Left colon (tissue), 2 donors: ENCODE results near the gene OR4D11. TPM values are rescaled to one million over a fixed set of nuclear protein-coding genes. Genes with fewer than 3 reads are reported as not detected.
"Not testable (repeated sequence)": the region's sequence is repeated elsewhere in the genome, so short reads cannot be mapped to it uniquely, and the experiment has no call there.

Source experiments
- ATAC-seq: fragments of 200-7000 bp; cut with Tn5 transposase; one replicate; pipeline ENCODE4 v1.9.1; 2020; ENCODE audit warnings: mild to moderate bottlenecking, moderate library complexity
- DNase-seq, 2 donors: peaks; one replicate each; pipeline ENCODE4 v3.0.0-alpha.2; 2020
- intact Hi-C, 2 donors: fragments of 100-400 bp; cut with DNase I in 1 of 2; cut with micrococcal nuclease in 1 of 2; formaldehyde crosslinking; loops; one replicate each; pipeline versions ENCODE4 v1.11.2 to v1.14.0; 2022; cut with DNase I, micrococcal nuclease
- total RNA-seq, 2 donors: library from RNA; stranded (reverse); fragmentation: NEBNext Ultra II Directional; extraction: Animal tissue kit (Norgen Biotek cat#: 25700); gene quantifications; one replicate each; pipeline ENCODE4 v1.2.1, GENCODE V29; 2021
- donor health status: DM: no; HTN: no; CAD: no.
- donor health status: DM: yes; HTN: yes; CAD: no.

The OR4D11 gene
- total RNA-seq, 2 donors from 2014 or later: not detected

GRCh38 chr11:59545179-59546020, 42.0 kb downstream of the OR4D11 start:
- intact Hi-C loops: no loop called here
- no peak for ATAC-seq
- DNase-seq: no peak

- DNase-seq, intact Hi-C loops, ATAC-seq: not testable (repeated sequence)
Observed at GRCh38 chr11:59547605-59548308, 44.4 kb downstream of the OR4D11 start.

- ATAC-seq: no peak
- intact Hi-C loops: no loop called here
- no peak for DNase-seq
Observed at GRCh38 chr11:59548309-59548656, 44.9 kb downstream of the OR4D11 start.

- DNase-seq (peak; percentile 79 to 83), ATAC-seq (peak; percentile 91)
- intact Hi-C loops: no loop called here
Observed at GRCh38 chr11:59550368-59550841, 47.0 kb downstream of the OR4D11 start.

GRCh38 chr11:59550842-59551658, 47.7 kb downstream of the OR4D11 start:
- intact Hi-C loops: no loop called here
- DNase-seq (peak; percentile 68 to 72), ATAC-seq (peak; percentile 66)

GRCh38 chr11:59551659-59552521, 48.5 kb downstream of the OR4D11 start:
- ATAC-seq: no peak
- intact Hi-C loops: no loop called here
- no peak for DNase-seq

GRCh38 chr11:59552844-59553243, 49.5 kb downstream of the OR4D11 start:
- intact Hi-C loops: no loop called here
- DNase-seq (no peak), ATAC-seq (no peak)

GRCh38 chr11:59553323-59553722, 49.9 kb downstream of the OR4D11 start:
- intact Hi-C loops: no loop called here
- DNase-seq (no peak), ATAC-seq (no peak)

Other genes starting within 250 kb of the OR4D11 start
- not detected for gene OR5AN1, start 144.7 kb upstream of the OR4D11 start, total RNA-seq
- not detected for gene OR5A2, start 77.2 kb upstream of the OR4D11 start, total RNA-seq
- gene OR5A1, start 67.1 kb upstream of the OR4D11 start, total RNA-seq: not detected
- not detected for gene OR4D6, start 46.6 kb upstream of the OR4D11 start, total RNA-seq
- not detected for gene OR4D10, start 30.3 kb upstream of the OR4D11 start, total RNA-seq
- not detected for gene OR4D9, start 8.0 kb downstream of the OR4D11 start, total RNA-seq
- 10 to 100 TPM; 51.3 to 62.1 TPM for gene OSBP, start 112.2 kb downstream of the OR4D11 start, total RNA-seq
- gene PATL1, start 165.5 kb downstream of the OR4D11 start, total RNA-seq: 10 to 100 TPM; 33.9 to 38.1 TPM
- gene OR10V1, start 210.3 kb downstream of the OR4D11 start, total RNA-seq: not detected